SK-N-SH (cell line): ENCODE data around the gene MPP7. TPM values are rescaled to one million over a fixed set of nuclear protein-coding genes. Genes with fewer than 3 reads are reported as not detected.

Experiments
- CTCF ChIA-PET: fragments of 300-600, 350-600 bp; formaldehyde crosslinking; extraction: SDS; loops from one replicate; lab custom pipeline; 2021; lab: Yijun Ruan, JAX
- POLR2A ChIA-PET: fragments of 350-600 bp; sonication (Branson Sonifier 250); formaldehyde crosslinking; extraction: SDS; loops from one replicate; lab custom pipeline; 2020; ENCODE audit warnings: antibody characterized with exemption, inconsistent platforms; lab: Yijun Ruan, JAX
- DNase-seq: peaks from one replicate; pipeline ENCODE4 v3.0.0; 2012
- H2AFZ ChIP-seq: fragments of 200-600 bp; sonication (generic); 2 replicates; pipeline ENCODE4 v1.8.1; 2016; ENCODE audit warnings: antibody characterized with exemption, mild to moderate bottlenecking, low read depth
- H3F3A ChIP-seq: fragments of 200-600 bp; sonication (generic); replicated peaks from 2 replicates; pipeline ENCODE3; 2016; ENCODE audit warnings: antibody characterized with exemption, mild to moderate bottlenecking; ENCODE audit not compliant: insufficient read depth
- H3K27ac ChIP-seq, 2 experiments: fragments of 200-500 bp in 1 of 2; fragments of 200-600 bp in 1 of 2; sonication (Bioruptor generic) in 1 of 2; sonication (generic), shearing (Covaris generic) in 1 of 2; 2 replicates each; pipeline versions ENCODE4 v1.5.1 to v1.6.1; 2014 to 2016; ENCODE audit warnings: low read depth in 2 of 2, inconsistent platforms in 1 of 2, low read length in 1 of 2, mild to moderate bottlenecking in 1 of 2, mixed read lengths in 1 of 2
- H3K27me3 ChIP-seq: fragments of 200-600 bp; sonication (generic), shearing (Covaris generic); 2 replicates; pipeline ENCODE4 v1.6.1; 2016; ENCODE audit warnings: mixed run types; ENCODE audit not compliant: insufficient read depth
- H3K36me3 ChIP-seq, 2 experiments: fragments of 200-500 bp in 1 of 2; fragments of 200-600 bp in 1 of 2; sonication (Bioruptor generic) in 1 of 2; sonication (generic) in 1 of 2; replicated peaks in 1 of 2; 2 replicates each; pipeline versions ENCODE3 to v1.5.1; 2014 to 2016; ENCODE audit warnings: low read length in 1 of 2, mild to moderate bottlenecking in 1 of 2; ENCODE audit not compliant: insufficient read depth in 2 of 2, control insufficient read depth in 1 of 2
- H3K4me1 ChIP-seq, 2 experiments: fragments of 200-500 bp in 1 of 2; fragments of 200-600 bp in 1 of 2; sonication (Bioruptor generic) in 1 of 2; sonication (generic), shearing (Covaris generic) in 1 of 2; 2 replicates each; pipeline versions ENCODE4 v1.5.1 to v1.6.1; 2014 to 2016; ENCODE audit warnings: low read depth in 1 of 2, low read length in 1 of 2, mixed run types in 1 of 2; ENCODE audit not compliant: insufficient read depth in 2 of 2, control insufficient read depth in 1 of 2
- H3K4me2 ChIP-seq: fragments of 200-600 bp; sonication (generic), shearing (Covaris generic); 2 replicates; pipeline ENCODE4 v1.6.1; 2017; ENCODE audit warnings: mixed run types
- H3K4me3 ChIP-seq, 2 experiments: fragments of 200-500 bp in 1 of 2; fragments of 200-600 bp in 1 of 2; sonication (Bioruptor generic) in 1 of 2; sonication (generic), shearing (Covaris generic) in 1 of 2; 2 replicates each; pipeline versions ENCODE4 v1.5.1 to v1.8.1; 2014 to 2016; ENCODE audit warnings: low read depth in 2 of 2, inconsistent platforms in 1 of 2, low read length in 1 of 2, mild to moderate bottlenecking in 1 of 2, mixed read lengths in 1 of 2, moderate library complexity in 1 of 2
- H3K79me2 ChIP-seq: fragments of 200-600 bp; sonication (generic); 2 replicates; pipeline ENCODE4 v1.8.1; 2017; ENCODE audit warnings: mild to moderate bottlenecking; ENCODE audit not compliant: insufficient read depth
- H3K9ac ChIP-seq: fragments of 200-600 bp; sonication (generic); 2 replicates; pipeline ENCODE4 v1.6.1; 2017; ENCODE audit warnings: mixed run types
- H3K9me2 ChIP-seq: fragments of 200-600 bp; sonication (generic); 2 replicates; pipeline ENCODE4 v1.6.1; 2017; ENCODE audit warnings: mixed run types
- H3K9me3 ChIP-seq: fragments of 200-600 bp; sonication (generic); 2 replicates; pipeline ENCODE4 v1.6.1; 2017; ENCODE audit warnings: mixed run types, mild to moderate bottlenecking, moderate library complexity
- H4K20me1 ChIP-seq: fragments of 200-600 bp; sonication (generic); 2 replicates; pipeline ENCODE4 v1.6.1; 2017; ENCODE audit warnings: mild to moderate bottlenecking, mixed run types; ENCODE audit not compliant: insufficient read depth
- CHD2 ChIP-seq: fragments of 150-350 bp; IDR thresholded peaks from 2 replicates; pipeline ENCODE4 v1.6.1; 2018; ENCODE audit warnings: low read length; ENCODE audit not compliant: partially characterized antibody
- ELF1 ChIP-seq: IDR thresholded peaks from 2 replicates; pipeline ENCODE4 v1.4.0; 2012
- FOSL2 ChIP-seq: IDR thresholded peaks from 2 replicates; pipeline ENCODE4 v1.4.0; 2012; ENCODE audit warnings: low read depth, mild to moderate bottlenecking, moderate library complexity, borderline replicate concordance
- NRF1 ChIP-seq: IDR thresholded peaks from 2 replicates; pipeline ENCODE4 v1.6.1; 2012; ENCODE audit warnings: low read depth, mild to moderate bottlenecking, low read length
- PBX3 ChIP-seq: IDR thresholded peaks from 2 replicates; pipeline ENCODE4; 2012
- POLR2AphosphoS5 ChIP-seq: IDR thresholded peaks from 2 replicates; pipeline ENCODE4 v1.6.1; 2012; ENCODE audit warnings: low read depth, low read length
- USF2 ChIP-seq: fragments of 150-350 bp; IDR thresholded peaks from 2 replicates; pipeline ENCODE4 v1.6.1; 2017; ENCODE audit warnings: antibody characterized with exemption, low read length, low read depth, borderline replicate concordance
- YY1 ChIP-seq: IDR thresholded peaks from 2 replicates; pipeline ENCODE4 v1.4.0; 2012; ENCODE audit warnings: low read depth, mild to moderate bottlenecking
- WGBS: methylation state at CpG from one replicate; pipeline ENCODE4 v1.1.6; 2017; ENCODE audit warnings: low lambda C conversion rate; 5-methylcytosine and 5-hydroxymethylcytosine counted together
- polyA plus RNA-seq, 3 experiments: library from polyadenylated mRNA; depleted of rRNA; stranded (reverse); fragments of >200 nt; gene quantifications; 2 replicates each; pipeline ENCODE4 v1.2.3, GENCODE V29; 2012
- TF ChIP-seq, protein P1 (sequence below): fragments of 200-600 bp; sonication (generic); IDR thresholded peaks from 2 replicates; pipeline ENCODE4 v1.6.1; 2017; ENCODE audit warnings: antibody characterized with exemption, mild to moderate bottlenecking, moderate library complexity

Gene MPP7
- polyA plus RNA-seq, 1 of the 3 experiments (the other 2 are of a cell fraction): not detected

DNA sequence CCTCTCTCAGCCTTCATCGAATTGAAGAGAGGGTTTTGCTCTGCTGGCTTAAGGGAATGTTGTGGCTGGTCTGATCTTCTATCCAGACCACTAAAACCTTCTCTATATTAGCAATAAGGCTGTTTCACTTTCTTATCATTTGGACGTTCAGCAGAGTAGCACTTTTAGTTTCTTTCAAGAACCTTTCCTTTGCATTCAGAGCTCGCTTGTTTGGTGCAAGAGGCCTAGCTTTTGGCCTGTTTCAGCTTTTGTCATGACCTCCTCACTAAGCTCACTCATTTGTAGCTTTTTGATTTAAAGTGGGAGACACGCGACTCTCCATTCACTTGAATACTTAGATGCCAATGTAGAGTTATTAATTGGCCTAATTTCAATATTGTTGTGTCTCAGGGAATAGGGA, 3.9 kb downstream of the MPP7 start:
- WGBS: 13% methylated on average over 5 of the region's 5 CpGs
- DNase-seq: no peak
- POLR2A ChIA-PET: no interaction called here
- no peak overlapping the region for H3K9ac ChIP-seq
- no peak overlapping the region for H3K4me2 ChIP-seq
- H3K4me1 ChIP-seq: no peaks in the 10 kb centered on the region; a peak in 2 of 4 replicates
- TF ChIP-seq POLR2AphosphoS5: no peak
- H3K27ac ChIP-seq: no peak overlapping the region
- H3K9me2 ChIP-seq: no peaks in the 10 kb centered on the region
- peaks cover 50% of the 10 kb centered on the region for H3K27me3 ChIP-seq
- CTCF ChIA-PET: interaction anchor here (0.8 to 1.2 kb wide), 3 partner anchors 82 to 618 kb away, joined by 3 read pairs; no protein-coding TSS in a partner anchor
- H4K20me1 ChIP-seq: no peaks in the 10 kb centered on the region
- H3K79me2 ChIP-seq: no peaks in the 10 kb centered on the region
- no peaks in the 10 kb centered on the region for H3F3A ChIP-seq
- no peak overlapping the region for H2AFZ ChIP-seq
- H3K4me3 ChIP-seq: no peak overlapping the region
- no peaks in the 10 kb centered on the region for H3K9me3 ChIP-seq
- H3K36me3 ChIP-seq: no peaks in the 10 kb centered on the region

GRCh38 chr10:28296023-28296422, 6.8 kb downstream of the MPP7 start:
- Histone ChIP-seq H3K4me3 (no peak overlapping the region), H3K27ac (no peak overlapping the region), H4K20me1 (no peaks in the 10 kb centered on the region), H2AFZ (no peak overlapping the region), H3K79me2 (no peaks in the 10 kb centered on the region), H3K27me3 (peaks cover 47% of the 10 kb centered on the region), H3K9me3 (no peaks in the 10 kb centered on the region)
- CTCF ChIA-PET: interaction anchor here (1.1 to 2.0 kb wide), 3 partner anchors 10 to 98 kb away, joined by 3 to 7 read pairs (median 3); no protein-coding TSS in a partner anchor
- 0% methylated on average over 1 of the region's 1 CpG for WGBS
- POLR2A ChIA-PET: no interaction called here
- no peak for TF ChIP-seq PBX3
- TF ChIP-seq, protein P1, sequence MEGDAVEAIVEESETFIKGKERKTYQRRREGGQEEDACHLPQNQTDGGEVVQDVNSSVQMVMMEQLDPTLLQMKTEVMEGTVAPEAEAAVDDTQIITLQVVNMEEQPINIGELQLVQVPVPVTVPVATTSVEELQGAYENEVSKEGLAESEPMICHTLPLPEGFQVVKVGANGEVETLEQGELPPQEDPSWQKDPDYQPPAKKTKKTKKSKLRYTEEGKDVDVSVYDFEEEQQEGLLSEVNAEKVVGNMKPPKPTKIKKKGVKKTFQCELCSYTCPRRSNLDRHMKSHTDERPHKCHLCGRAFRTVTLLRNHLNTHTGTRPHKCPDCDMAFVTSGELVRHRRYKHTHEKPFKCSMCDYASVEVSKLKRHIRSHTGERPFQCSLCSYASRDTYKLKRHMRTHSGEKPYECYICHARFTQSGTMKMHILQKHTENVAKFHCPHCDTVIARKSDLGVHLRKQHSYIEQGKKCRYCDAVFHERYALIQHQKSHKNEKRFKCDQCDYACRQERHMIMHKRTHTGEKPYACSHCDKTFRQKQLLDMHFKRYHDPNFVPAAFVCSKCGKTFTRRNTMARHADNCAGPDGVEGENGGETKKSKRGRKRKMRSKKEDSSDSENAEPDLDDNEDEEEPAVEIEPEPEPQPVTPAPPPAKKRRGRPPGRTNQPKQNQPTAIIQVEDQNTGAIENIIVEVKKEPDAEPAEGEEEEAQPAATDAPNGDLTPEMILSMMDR: no peak
- no peak for TF ChIP-seq YY1
- no peak for TF ChIP-seq USF2
- TF ChIP-seq CHD2: no peak
- no peak for TF ChIP-seq NRF1
- no peak for TF ChIP-seq FOSL2
- no peak for TF ChIP-seq ELF1
- TF ChIP-seq, all 33 proteins: peak for 0
- Histone ChIP-seq H3K9me2 (no peaks in the 10 kb centered on the region), H3K4me2 (no peak overlapping the region), H3K36me3 (no peaks in the 10 kb centered on the region), H3K9ac (no peak overlapping the region), H3F3A (no peaks in the 10 kb centered on the region), H3K4me1 (no peaks in the 10 kb centered on the region)
- DNase-seq: no peak
